Right lobe of liver (tissue), 6 donors: ENCODE results near the gene CDHR1. TPM values are rescaled to one million over a fixed set of nuclear protein-coding genes. Genes with fewer than 3 reads are reported as not detected.

ENCODE experiments used
- ATAC-seq, 4 donors: fragments of 200-7000 bp; cut with Tn5 transposase; one replicate each; pipeline ENCODE4 v1.9.1; 2020; ENCODE audit warnings: mild to moderate bottlenecking in 4 of 4, moderate library complexity in 4 of 4
- DNase-seq, 3 donors: peaks; one replicate each; pipeline ENCODE4 v3.0.0-alpha.2; 2020
- H3K27ac ChIP-seq, 3 donors: fragments of 200-600 bp; one replicate each; pipeline ENCODE4 v1.8.0; 2022
- H3K27me3 ChIP-seq, 2 donors: fragments of 200-600 bp; one replicate each; pipeline ENCODE4 v1.8.0; 2022
- H3K36me3 ChIP-seq, 4 donors: fragments of 200-600 bp; sonication (generic) in 1 of 4; one replicate each; pipeline versions ENCODE4 v1.5.1 to v1.8.0; 2017 to 2022; ENCODE audit warnings: control low read depth in 1 of 4
- H3K4me1 ChIP-seq, 4 donors: fragments of 200-600 bp; sonication (generic) in 1 of 4; one replicate each; pipeline versions ENCODE4 v1.5.1 to v1.8.0; 2017 to 2022; ENCODE audit warnings: control low read depth in 1 of 4
- H3K4me3 ChIP-seq, 3 donors: fragments of 200-600 bp; one replicate each; pipeline ENCODE4 v1.8.0; 2022
- H3K9me3 ChIP-seq, 4 donors: fragments of 200-600 bp; sonication (generic) in 1 of 4; one replicate each; pipeline versions ENCODE4 v1.5.1 to v1.8.0; 2017 to 2022; ENCODE audit warnings: control low read depth in 1 of 4
- POLR2A ChIP-seq: fragments of 450-650 bp; IDR thresholded peaks from one replicate; pipeline ENCODE4 v1.6.1; 2017; ENCODE audit warnings: antibody characterized with exemption, mild to moderate bottlenecking
- WGBS: methylation state at CpG from one replicate; pipeline ENCODE4 v1.1.6; 2018; ENCODE audit warnings: low coverage, low lambda C conversion rate; ENCODE audit not compliant: insufficient coverage; ENCODE audit errors: missing lambda C conversion rate; 5-methylcytosine and 5-hydroxymethylcytosine counted together
- intact Hi-C, 2 donors: fragments of 100-400 bp; cut with DNase I; formaldehyde crosslinking; loops; one replicate each; pipeline versions ENCODE4 v1.11.2 to v1.14.1; 2022
- total RNA-seq, 6 experiments: library from RNA; depleted of rRNA in 2 of 6; stranded (reverse); fragments of >200 nt in 2 of 6; fragmentation: NEBNext Ultra II Directional in 3 of 6; extraction: Animal tissue kit (Norgen Biotek cat#: 25700) in 3 of 6; gene quantifications; one replicate each; pipeline versions ENCODE4 v1.1.0 to v1.2.4, GENCODE V29; 2016 to 2023
- TF ChIP-seq, protein P1 (sequence below), 4 donors: fragments of 200-600 bp in 3 of 4; fragments of 450-650 bp in 1 of 4; IDR thresholded peaks; one replicate each; pipeline versions ENCODE4 v1.5.1 to v1.8.0; 2016 to 2022; ENCODE audit warnings: antibody characterized with exemption in 4 of 4, mild to moderate bottlenecking in 2 of 4
- donor health status: DM: no; HTN: yes; CAD: no.
- donor health status: DM: no; HTN: no; CAD: no.
- donor health status: DM: no; HTN: no; CAD: no.
- donor health status: DM: no; HTN: yes; CAD: no.
- donor health status: DM: no; HTN: yes; CAD: no.

CDHR1 gene
- total RNA-seq, 6 experiments from 2014 or later: 0.09 to 0.42 (median 0.19) TPM; not detected in 1

DNA sequence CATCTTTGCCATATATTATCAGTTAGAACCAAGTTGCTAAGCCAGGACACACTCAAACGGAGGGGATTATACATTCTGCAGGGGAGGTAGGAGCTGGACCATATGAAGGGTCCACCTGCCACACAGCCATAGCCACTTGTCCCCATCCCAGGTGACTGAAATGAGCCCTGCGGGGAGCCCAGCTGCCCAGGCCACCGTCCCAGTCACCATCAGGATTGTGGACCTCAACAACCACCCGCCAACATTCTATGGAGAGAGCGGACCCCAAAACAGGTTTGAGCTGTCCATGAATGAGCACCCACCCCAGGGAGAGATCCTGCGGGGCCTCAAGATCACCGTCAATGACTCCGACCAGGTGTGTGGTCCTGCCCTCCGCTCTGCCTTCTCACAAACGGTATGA lies 13.7 kb downstream of the CDHR1 start:
- DNase-seq: no peak
- intact Hi-C loops: no loop called here

DNA sequence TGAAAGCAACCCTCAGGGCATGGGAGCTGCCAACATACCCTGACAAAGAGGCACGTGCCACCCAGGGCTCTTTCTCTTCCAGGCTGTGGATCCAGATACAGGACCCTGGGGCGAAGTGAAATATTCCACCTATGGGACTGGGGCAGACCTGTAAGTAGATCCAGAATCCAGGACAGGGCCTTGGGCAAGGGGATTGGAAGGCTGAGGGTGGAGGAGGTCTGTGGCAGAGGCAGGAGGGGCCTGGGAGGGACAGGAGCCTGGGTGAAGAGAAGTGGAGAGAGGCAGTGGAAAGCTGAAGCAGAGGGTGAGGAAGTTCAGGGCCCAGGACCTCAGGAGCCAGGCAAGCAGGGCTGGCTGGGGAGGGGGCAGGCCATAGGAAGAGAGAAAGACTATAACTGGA lies 17.2 kb downstream of the CDHR1 start:
- Histone ChIP-seq H3K9me3 (no peaks in the 10 kb centered on the region), H3K4me3 (no peak overlapping the region), H3K27me3 (no peaks in the 10 kb centered on the region), H3K27ac (no peak overlapping the region), H3K4me1 (no peaks in the 10 kb centered on the region), H3K36me3 (no peaks in the 10 kb centered on the region)
- DNase-seq (no peak), ATAC-seq (no peak)
- intact Hi-C loops: no loop called here
- 88% methylated on average over 1 of the region's 2 CpGs for WGBS
- no peak for TF ChIP-seq POLR2A
- TF ChIP-seq, protein P1, sequence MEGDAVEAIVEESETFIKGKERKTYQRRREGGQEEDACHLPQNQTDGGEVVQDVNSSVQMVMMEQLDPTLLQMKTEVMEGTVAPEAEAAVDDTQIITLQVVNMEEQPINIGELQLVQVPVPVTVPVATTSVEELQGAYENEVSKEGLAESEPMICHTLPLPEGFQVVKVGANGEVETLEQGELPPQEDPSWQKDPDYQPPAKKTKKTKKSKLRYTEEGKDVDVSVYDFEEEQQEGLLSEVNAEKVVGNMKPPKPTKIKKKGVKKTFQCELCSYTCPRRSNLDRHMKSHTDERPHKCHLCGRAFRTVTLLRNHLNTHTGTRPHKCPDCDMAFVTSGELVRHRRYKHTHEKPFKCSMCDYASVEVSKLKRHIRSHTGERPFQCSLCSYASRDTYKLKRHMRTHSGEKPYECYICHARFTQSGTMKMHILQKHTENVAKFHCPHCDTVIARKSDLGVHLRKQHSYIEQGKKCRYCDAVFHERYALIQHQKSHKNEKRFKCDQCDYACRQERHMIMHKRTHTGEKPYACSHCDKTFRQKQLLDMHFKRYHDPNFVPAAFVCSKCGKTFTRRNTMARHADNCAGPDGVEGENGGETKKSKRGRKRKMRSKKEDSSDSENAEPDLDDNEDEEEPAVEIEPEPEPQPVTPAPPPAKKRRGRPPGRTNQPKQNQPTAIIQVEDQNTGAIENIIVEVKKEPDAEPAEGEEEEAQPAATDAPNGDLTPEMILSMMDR (IDR thresholded peaks at IDR 0.05): no peak

More for the DNA sequence above, 13.7 kb downstream of the CDHR1 start:
- Histone ChIP-seq H3K36me3 (no peaks in the 10 kb centered on the region), H3K27me3 (no peaks in the 10 kb centered on the region), H3K27ac (no peak overlapping the region), H3K9me3 (no peaks in the 10 kb centered on the region), H3K4me3 (no peak overlapping the region), H3K4me1 (no peaks in the 10 kb centered on the region)
- ATAC-seq: no peak
- WGBS: 60% methylated on average over 1 of the region's 10 CpGs
- TF ChIP-seq, protein P1 (IDR thresholded peaks at IDR 0.05): no peak
- no peak for TF ChIP-seq POLR2A

DNA sequence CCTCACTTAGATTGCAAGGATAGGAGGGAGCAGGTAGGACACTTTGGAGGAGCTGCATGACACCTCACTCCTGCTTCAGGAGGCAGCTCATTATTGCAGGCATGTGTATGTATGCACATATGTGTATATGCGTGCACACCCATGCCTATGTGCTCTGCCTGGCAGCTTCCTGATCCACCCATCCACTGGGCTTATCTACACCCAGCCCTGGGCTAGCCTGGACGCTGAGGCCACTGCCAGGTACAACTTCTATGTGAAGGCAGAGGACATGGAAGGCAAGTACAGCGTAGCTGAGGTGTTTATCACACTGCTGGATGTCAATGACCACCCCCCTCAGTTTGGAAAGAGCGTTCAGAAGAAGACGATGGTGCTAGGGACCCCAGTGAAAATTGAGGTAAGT lies 17.7 kb downstream of the CDHR1 start:
- intact Hi-C loops: no loop called here
- no peaks in the 10 kb centered on the region for H3K9me3 ChIP-seq
- no peaks in the 10 kb centered on the region for H3K4me1 ChIP-seq
- no peak overlapping the region for H3K4me3 ChIP-seq
- DNase-seq: no peak
- no peaks in the 10 kb centered on the region for H3K36me3 ChIP-seq
- ATAC-seq: peak in 1 of 4 donors; percentile 13
- H3K27ac ChIP-seq: no peak overlapping the region
- H3K27me3 ChIP-seq: no peaks in the 10 kb centered on the region
- WGBS: 60% methylated on average over 4 of the region's 5 CpGs
- TF ChIP-seq, protein P1 (IDR thresholded peaks at IDR 0.05): no peak
- no peak for TF ChIP-seq POLR2A

DNA sequence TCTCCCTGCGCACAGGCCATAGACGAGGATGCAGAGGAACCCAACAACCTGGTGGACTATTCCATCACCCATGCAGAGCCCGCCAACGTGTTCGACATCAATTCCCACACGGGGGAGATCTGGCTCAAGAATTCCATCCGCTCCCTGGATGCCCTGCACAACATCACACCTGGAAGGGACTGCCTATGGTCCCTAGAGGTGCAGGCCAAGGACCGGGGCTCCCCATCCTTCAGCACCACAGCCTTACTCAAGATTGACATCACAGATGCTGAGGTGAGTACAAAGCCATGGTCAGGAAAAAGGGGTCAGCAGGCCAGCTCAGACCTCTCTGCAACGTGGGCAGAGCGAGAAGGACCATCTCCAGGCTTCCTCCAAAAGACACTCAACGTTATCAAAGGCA lies 18.7 kb downstream of the CDHR1 start:
- Histone ChIP-seq H3K9me3 (no peaks in the 10 kb centered on the region), H3K27ac (no peak overlapping the region), H3K27me3 (no peaks in the 10 kb centered on the region), H3K4me1 (no peaks in the 10 kb centered on the region), H3K36me3 (no peaks in the 10 kb centered on the region), H3K4me3 (no peak overlapping the region)
- no peak for TF ChIP-seq POLR2A
- TF ChIP-seq, protein P1 (IDR thresholded peaks at IDR 0.05): no peak
- intact Hi-C loops: no loop called here
- WGBS: 88% methylated on average over 11 of the region's 11 CpGs
- DNase-seq (no peak), ATAC-seq (no peak)

DNA sequence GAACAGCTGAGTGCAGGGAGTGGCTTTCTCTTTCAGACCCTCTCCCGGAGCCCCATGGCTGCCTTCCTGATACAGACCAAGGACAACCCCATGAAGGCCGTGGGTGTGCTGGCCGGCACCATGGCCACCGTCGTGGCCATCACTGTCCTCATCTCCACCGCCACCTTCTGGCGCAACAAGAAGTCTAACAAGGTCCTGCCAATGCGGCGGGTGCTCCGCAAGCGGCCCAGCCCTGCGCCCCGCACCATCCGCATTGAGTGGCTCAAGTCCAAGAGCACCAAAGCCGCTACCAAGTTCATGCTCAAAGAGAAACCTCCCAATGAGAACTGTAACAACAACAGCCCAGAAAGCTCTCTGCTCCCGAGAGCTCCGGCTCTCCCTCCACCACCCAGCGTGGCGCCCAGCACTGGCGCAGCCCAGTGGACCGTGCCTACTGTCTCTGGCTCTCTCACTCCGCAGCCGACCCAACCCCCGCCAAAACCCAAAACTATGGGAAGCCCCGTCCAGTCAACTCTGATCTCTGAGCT lies 19.8 kb downstream of the CDHR1 start:
- H3K9me3 ChIP-seq: no peaks in the 10 kb centered on the region
- no peak overlapping the region for H3K4me3 ChIP-seq
- intact Hi-C loops: no loop called here
- H3K27me3 ChIP-seq: no peaks in the 10 kb centered on the region
- no peak overlapping the region for H3K27ac ChIP-seq
- ATAC-seq (peak in 2 of 4 donors; percentile 15 to 20), DNase-seq (no peak)
- WGBS: 69% methylated on average over 3 of the region's 25 CpGs
- no peaks in the 10 kb centered on the region for H3K4me1 ChIP-seq
- TF ChIP-seq, protein P1 (IDR thresholded peaks at IDR 0.05): no peak
- no peak for TF ChIP-seq POLR2A
- H3K36me3 ChIP-seq: no peaks in the 10 kb centered on the region
